BJ (cell line): ENCODE data around the gene MSH3. TPM values are rescaled to one million over a fixed set of nuclear protein-coding genes. Genes with fewer than 3 reads are reported as not detected.
"Not testable (repeated sequence)": the region's sequence is repeated elsewhere in the genome, so short reads cannot be mapped to it uniquely, and the experiment has no call there.

Experiments
- CTCF ChIA-PET: fragments of 350-600 bp; formaldehyde crosslinking; extraction: SDS; loops from one replicate; lab custom pipeline; 2021; ENCODE audit warnings: antibody characterized with exemption, inconsistent platforms; lab: Yijun Ruan, JAX
- POLR2A ChIA-PET: fragments of 300-600 bp; sonication (Branson Sonifier 250); formaldehyde crosslinking; extraction: SDS; loops from one replicate; lab custom pipeline; 2021; ENCODE audit warnings: antibody characterized with exemption; lab: Charles Lee
- DNase-seq: peaks from one replicate; pipeline ENCODE4 v3.0.0-alpha.2; 2011; ENCODE audit warnings: low read depth
- H3K27me3 ChIP-seq: 2 replicates; pipeline ENCODE4 v1.6.0; 2011; ENCODE audit warnings: low read length; ENCODE audit not compliant: control insufficient read depth, insufficient read depth
- H3K36me3 ChIP-seq: 2 replicates; pipeline ENCODE4 v1.5.1; 2011; ENCODE audit warnings: low read length; ENCODE audit not compliant: control insufficient read depth, insufficient read depth
- H3K4me3 ChIP-seq: 2 replicates; pipeline ENCODE4 v1.5.1; 2011; ENCODE audit warnings: low read depth, mild to moderate bottlenecking, control low read depth, low read length
- polyA plus RNA-seq: library from polyadenylated mRNA; depleted of rRNA; stranded (reverse); fragments of >200 nt; gene quantifications from 2 replicates; pipeline ENCODE4 v1.2.3, GENCODE V29; 2011
- TF ChIP-seq, protein P1 (sequence below): IDR thresholded peaks from 2 replicates; pipeline ENCODE4 v1.5.1; 2011; ENCODE audit warnings: low read depth, mild to moderate bottlenecking, control low read depth, inconsistent platforms, low read length, moderate library complexity; ENCODE audit not compliant: insufficient read depth

Gene MSH3
- polyA plus RNA-seq, 1 experiment: 4.0 TPM

DNA sequence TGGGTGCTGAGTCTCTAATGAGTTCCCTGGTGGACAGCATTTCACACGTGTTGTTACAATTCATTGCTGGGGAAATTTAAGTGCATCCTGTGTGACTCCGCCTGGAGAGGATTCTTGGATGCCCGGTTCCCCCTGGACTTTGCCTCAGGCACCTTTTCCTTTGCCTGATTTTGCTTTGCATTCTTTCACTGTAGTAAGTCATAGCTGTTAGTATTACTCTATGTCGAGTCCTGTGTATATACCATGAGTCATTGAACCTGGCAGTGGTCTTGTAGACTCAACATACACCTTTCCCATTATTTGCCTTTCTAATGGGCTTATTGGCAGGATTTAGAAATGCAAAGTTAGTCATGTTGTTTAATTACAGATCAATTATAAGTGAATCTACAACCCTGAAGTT lies 82.3 kb downstream of the MSH3 start:
- DNase-seq: no peak
- H3K36me3 ChIP-seq: no peaks in the 10 kb centered on the region; the same call in 1 of the 2 replicates
- H3K4me3 ChIP-seq: no peak overlapping the region
- no peaks in the 10 kb centered on the region for H3K27me3 ChIP-seq
- TF ChIP-seq, protein P1, sequence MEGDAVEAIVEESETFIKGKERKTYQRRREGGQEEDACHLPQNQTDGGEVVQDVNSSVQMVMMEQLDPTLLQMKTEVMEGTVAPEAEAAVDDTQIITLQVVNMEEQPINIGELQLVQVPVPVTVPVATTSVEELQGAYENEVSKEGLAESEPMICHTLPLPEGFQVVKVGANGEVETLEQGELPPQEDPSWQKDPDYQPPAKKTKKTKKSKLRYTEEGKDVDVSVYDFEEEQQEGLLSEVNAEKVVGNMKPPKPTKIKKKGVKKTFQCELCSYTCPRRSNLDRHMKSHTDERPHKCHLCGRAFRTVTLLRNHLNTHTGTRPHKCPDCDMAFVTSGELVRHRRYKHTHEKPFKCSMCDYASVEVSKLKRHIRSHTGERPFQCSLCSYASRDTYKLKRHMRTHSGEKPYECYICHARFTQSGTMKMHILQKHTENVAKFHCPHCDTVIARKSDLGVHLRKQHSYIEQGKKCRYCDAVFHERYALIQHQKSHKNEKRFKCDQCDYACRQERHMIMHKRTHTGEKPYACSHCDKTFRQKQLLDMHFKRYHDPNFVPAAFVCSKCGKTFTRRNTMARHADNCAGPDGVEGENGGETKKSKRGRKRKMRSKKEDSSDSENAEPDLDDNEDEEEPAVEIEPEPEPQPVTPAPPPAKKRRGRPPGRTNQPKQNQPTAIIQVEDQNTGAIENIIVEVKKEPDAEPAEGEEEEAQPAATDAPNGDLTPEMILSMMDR: no peak
- ChIA-PET CTCF (no interaction called here), POLR2A (no interaction called here)

DNA sequence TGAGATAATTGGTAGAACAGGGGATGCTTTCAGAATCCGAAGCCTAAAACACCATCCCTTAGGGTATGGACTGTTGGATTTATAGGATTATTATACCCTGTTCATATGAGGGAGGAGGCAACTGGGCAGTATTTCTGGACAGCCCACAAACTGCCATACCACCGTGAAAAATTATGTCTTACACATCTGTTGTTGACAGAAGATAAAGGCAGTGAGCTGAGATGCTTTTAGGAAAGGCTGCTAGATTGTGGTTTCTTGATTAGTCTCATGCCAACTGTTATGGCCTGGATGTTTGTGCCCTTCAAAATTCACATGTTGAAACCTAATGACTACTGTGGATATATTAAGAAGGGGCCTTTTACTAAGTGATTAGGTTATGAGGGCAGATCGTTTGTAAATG lies 84.0 kb downstream of the MSH3 start:
- no peak for DNase-seq
- Histone ChIP-seq H3K4me3 (no peak overlapping the region), H3K27me3 (no peaks in the 10 kb centered on the region), H3K36me3 (no peaks in the 10 kb centered on the region; the same call in 1 of the 2 replicates)
- ChIA-PET POLR2A (no interaction called here), CTCF (interaction anchor here (0.7 kb wide), 1 partner anchor 22 kb away, joined by 3 read pairs; no protein-coding TSS in a partner anchor)
- TF ChIP-seq, protein P1: no peak

DNA sequence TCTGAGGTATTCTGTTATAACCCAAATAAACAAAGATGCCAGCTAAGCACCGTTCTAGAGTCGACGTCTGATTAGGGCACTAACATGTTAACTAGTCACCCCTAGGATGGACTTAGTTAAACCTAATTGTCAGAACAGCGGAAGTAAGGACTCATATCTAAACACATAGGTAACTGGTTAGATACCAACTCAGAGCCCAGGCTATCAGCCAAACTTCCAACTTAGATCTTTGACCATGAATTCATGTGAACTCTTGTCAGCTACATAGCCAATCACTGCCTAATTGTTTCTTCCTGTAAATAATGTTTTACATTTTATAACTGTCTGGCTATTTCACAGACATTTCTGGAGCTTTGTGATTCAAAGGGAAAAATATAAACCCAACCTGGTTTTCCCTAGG lies 84.6 kb downstream of the MSH3 start:
- Histone ChIP-seq H3K36me3 (no peaks in the 10 kb centered on the region; the same call in 1 of the 2 replicates), H3K27me3 (no peaks in the 10 kb centered on the region), H3K4me3 (no peak overlapping the region)
- TF ChIP-seq, protein P1: no peak
- ChIA-PET CTCF (interaction anchor here (0.8 kb wide), 1 partner anchor 456 kb away, joined by 3 read pairs; no protein-coding TSS in a partner anchor), POLR2A (no interaction called here)
- DNase-seq: no peak

DNA sequence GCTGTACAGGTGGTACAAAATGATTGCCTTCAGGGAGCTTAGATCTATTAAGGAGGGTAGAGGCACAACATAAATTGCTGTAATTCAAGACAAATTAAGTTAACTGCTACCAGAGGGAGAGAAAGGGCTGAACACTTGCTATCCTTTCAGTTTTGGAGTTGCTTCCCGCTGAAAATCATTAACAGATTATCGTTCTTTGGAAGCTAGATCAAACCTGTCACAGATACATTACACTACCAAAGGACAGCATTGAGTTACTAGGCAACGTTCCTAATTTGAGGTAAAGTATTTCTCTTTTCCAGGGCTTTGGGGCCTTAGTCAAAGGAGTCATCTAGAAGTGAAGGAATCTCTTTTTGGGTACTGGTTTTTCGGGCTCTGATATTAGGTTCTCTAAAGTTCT lies 85.0 kb downstream of the MSH3 start:
- ChIA-PET CTCF (interaction anchor here (0.8 to 1.1 kb wide), 2 partner anchors 29 to 456 kb away, joined by 3 read pairs; no protein-coding TSS in a partner anchor), POLR2A (no interaction called here)
- DNase-seq: no peak

DNA sequence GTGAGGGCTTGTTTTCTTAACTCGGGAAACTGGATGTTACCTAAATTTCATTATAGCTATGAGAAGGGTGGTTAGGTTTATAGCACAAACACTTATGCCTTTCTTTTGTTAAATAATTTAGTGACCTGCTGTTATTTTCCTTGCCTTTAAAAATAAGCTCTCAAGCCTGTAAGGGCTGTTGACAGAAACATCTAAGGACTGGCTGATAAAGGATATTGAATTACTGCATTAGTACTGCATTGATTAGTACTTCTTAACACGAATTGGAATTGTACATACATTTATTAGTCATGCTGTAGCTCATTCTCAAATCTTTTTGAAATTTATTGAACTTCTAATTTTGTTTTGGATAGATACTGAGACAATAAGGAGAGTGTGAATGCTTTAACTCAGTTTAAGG lies 85.4 kb downstream of the MSH3 start:
- Histone ChIP-seq H3K36me3 (no peaks in the 10 kb centered on the region; the same call in 1 of the 2 replicates), H3K27me3 (no peaks in the 10 kb centered on the region), H3K4me3 (no peak overlapping the region)
- ChIA-PET CTCF (interaction anchor here (0.8 to 1.1 kb wide), 2 partner anchors 30 to 455 kb away, joined by 3 read pairs; no protein-coding TSS in a partner anchor), POLR2A (no interaction called here)
- TF ChIP-seq, protein P1: no peak
- no peak for DNase-seq

More for the DNA sequence above, 85.0 kb downstream of the MSH3 start:
- H3K4me3 ChIP-seq: no peak overlapping the region
- H3K36me3 ChIP-seq: no peaks in the 10 kb centered on the region; the same call in 1 of the 2 replicates
- TF ChIP-seq, protein P1: no peak
- no peaks in the 10 kb centered on the region for H3K27me3 ChIP-seq

DNA sequence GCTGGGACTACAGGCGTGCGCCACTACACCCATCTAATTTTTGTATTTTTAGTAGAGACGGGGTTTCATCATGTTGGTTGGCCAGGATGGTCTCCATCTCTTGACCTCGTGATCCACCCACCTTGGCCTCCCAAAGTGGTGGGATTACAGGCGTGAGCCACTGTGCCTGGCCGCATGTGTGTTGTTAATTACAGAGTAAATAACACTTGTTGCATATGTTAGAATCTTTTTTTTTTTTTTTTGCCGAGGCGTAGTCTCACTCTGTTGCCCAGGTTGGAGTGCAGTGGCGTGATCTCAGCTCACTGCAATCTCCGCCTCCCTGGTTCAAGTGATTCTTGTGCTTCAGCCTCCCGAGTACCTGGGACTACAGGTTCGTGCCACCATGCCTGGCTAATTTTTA lies 86.0 kb downstream of the MSH3 start:
- H3K4me3 ChIP-seq, POLR2A ChIA-PET, H3K36me3 ChIP-seq, H3K27me3 ChIP-seq, DNase-seq: not testable (repeated sequence)
- CTCF ChIA-PET: interaction anchor here (1.1 kb wide), 1 partner anchor 30 kb away, joined by 3 read pairs; no protein-coding TSS in a partner anchor
